NCI-H2196 treated with DMSO at 0.1 percent for 48 hours (cell line): ENCODE results near the gene STMN1.

Experiments used
- DNase-seq: peaks from one replicate; lab custom pipeline; 2025; ENCODE audit not compliant: unreplicated experiment; lab: John Stamatoyannopoulos, UW

Gene STMN1

DNA sequence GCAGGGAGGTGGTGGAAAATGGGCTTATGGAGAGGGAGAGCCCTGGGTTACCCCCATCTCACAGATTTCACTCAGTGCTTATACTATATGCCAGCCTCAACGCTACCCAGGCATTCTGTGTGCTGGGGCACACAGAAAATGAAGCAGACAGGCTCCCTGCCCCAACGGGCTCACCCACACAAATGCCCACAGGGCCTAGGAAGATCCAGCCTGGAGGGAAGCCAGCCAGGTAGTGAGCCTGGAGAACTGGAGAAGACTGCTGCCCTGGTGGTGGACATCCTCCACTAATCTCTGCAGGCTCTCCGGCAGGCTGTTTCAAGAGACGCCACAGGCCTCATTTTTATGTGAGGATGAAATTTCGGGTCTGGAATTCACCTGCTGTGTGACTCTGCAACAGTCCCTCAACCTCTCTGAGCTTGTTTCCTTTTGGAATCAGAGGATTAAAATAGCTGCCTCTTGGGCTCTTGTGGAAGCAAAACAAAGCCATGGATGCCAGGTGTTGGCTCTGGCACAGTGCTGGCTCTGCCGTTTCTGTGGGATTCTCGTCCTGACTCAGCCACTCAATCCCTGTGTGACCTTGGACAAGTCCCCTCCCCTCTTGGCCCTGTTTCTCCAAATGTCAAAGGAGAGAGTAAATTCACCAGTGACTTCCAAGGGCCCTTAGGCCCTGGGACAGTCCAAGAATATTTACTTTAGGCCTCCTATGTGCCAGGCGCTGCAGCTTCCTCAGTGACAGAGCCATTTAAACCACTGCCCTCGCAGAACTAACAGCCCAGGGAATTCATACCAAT, 34.3 kb downstream of the STMN1 start:
- DNase-seq = no peak

- DNase-seq = no peak
Measured at GRCh38 chr1:25871086-25871703, 35.0 kb downstream of the STMN1 start.

- DNase-seq = no peak
Measured at GRCh38 chr1:25870614-25871013, 35.6 kb downstream of the STMN1 start.

- DNase-seq = no peak
Measured at GRCh38 chr1:25869909-25870606, 36.2 kb downstream of the STMN1 start.

DNA sequence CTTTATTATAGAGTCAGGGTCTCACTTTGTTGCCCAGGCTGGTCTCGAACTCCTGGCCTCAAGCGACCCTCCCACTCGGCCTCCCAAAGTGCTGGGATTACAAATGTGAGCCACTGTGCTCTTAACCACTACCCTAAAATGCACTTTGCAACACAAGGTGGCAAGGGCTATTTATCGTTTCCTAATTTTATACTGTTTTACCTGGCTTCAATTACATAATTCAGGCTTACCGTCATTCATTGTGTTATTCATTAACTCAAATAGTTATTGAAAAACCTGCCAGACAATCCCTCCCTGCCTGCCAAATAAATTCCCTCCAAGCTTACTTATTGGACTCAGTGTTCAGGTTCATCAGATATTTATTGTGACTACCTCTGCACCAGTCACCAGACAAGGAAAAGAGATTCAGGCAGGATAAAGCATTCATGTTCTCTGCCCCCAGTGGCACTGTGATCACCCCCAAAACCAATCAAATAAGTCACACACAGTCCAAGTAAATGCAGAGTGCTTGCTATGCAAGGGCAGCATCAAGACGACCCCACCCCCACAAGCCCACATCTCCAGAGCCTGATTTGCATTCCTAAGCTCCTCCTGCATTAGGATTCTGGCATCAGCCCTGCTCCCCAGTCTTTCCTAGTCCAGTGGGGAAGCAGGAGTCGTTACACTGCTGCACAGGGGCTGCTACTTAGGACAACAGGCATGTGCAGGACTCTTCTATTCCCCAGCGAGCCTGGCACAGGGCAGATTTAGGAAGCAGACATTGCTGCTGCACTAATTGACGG, 38.8 kb downstream of the STMN1 start:
- no peak for DNase-seq

- no peak for DNase-seq
Measured at GRCh38 chr1:25866288-25866687, 39.9 kb downstream of the STMN1 start.

GRCh38 chr1:25864434-25864833, 41.8 kb downstream of the STMN1 start:
- DNase-seq = no peak

DNA sequence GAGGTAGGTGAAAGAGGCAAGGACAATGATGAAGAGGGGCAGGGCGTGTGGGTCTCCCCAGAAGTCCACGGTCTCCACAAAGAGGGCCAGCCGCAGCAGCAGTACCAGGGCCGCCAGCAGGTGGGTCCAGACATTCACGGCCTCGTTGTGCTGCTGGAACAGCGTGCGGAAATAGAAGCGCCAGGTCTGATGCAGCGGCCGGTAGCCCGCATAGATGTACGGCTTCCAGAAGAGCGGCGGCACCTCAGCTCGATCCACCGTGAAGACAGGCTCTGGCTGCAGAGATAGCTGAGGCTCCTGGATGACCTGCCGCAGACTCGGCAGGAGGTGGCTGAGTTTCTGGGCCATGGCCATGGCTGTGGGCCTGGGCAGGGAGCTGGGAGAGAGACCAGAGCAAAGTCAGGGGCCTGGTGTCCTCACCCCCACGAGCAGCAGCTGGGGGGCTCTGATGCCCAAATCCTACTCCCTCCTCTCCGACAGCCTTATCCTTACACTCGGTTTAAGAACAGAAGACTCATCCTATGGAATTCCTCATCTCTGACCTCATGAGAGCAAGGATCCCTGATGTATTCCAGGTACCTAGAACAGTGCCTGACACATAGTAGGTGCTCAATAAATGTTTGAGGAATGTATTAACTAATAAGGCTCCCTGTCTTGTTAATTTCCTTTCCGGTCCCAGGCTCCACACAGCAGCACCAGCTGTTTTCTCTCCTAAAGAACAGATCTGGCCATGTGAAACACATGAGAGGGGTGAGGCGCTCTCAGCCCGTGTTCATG, 42.5 kb downstream of the STMN1 start:
- DNase-seq = no peak

DNA sequence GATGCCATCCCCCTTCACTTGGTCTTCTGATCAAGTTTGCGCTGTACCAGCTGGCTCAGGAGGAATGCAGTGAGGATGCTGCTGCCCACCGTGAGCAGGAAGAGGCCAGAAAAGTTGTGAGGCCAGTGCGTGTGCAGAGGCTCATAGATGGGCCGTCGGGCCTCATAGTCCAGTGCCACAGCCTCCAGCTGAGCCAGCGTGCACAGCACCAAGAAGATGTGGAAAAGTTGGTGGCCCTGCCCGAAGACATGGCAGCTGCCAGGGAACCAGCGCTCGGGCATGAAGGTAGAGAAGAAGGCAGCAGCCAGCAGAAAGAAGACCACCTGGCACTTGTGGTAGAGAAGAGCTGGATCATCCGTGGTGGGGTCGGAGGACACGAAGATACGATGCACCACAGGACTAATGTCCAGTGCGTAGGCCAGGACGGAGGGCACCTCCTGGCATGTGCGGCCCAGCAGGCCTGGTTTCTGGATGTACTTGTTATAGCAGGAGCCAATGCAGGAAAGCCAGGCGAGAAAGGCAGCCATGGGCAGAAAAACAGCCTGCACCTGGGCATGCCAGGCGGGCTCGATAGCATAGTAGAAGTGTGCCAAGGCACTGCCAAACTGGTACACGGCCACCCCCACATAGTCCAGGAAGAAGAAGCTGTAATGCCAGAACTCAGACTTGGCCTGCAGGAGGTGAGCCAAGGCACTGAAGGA, 43.3 kb downstream of the STMN1 start:
- DNase-seq = no peak

DNA sequence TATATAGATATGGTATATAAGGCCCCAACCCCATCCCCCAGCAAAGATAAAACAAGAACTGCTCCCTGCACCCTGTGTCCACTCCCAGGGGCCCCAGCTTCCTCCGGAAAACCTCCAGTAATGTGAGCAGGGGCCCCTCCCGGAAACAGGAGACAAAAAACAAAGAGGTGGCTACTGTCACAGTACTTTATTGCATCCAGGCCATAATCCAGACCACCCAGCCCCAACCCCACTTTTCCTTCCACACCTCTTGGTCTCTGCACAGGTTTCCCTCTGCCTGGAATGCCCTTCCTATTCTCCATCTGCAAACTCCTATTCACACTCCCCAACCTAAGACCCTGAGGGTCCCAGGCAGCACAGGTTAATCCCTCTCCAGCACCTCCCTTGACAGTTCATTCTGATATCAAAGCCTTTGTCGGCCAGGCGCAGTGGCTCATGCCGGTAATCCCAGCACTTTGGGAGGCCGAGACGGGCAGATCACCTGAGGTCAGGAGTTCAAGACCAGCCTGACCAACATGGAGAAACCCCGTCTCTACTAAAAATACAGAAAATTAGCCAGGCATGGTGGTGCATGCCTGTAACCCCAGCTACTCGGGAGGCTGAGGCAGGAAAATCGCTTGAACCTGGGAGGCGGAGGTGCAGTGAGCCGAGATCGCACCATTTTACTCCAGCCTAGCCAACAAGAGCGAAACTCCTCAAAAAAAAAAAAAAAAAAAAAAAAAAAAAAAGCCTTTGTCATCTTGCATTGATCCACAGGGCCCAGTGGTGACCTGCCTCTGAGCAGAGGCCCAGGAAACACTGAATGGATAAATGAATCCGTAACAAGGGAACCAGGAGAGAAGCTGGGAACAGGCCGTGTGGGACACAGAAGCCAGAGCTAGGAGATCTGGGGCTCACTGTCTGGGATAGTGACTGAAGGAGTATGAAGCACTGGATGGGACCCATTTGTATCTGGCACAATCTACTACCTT, 44.6 kb downstream of the STMN1 start:
- no peak for DNase-seq

DNA sequence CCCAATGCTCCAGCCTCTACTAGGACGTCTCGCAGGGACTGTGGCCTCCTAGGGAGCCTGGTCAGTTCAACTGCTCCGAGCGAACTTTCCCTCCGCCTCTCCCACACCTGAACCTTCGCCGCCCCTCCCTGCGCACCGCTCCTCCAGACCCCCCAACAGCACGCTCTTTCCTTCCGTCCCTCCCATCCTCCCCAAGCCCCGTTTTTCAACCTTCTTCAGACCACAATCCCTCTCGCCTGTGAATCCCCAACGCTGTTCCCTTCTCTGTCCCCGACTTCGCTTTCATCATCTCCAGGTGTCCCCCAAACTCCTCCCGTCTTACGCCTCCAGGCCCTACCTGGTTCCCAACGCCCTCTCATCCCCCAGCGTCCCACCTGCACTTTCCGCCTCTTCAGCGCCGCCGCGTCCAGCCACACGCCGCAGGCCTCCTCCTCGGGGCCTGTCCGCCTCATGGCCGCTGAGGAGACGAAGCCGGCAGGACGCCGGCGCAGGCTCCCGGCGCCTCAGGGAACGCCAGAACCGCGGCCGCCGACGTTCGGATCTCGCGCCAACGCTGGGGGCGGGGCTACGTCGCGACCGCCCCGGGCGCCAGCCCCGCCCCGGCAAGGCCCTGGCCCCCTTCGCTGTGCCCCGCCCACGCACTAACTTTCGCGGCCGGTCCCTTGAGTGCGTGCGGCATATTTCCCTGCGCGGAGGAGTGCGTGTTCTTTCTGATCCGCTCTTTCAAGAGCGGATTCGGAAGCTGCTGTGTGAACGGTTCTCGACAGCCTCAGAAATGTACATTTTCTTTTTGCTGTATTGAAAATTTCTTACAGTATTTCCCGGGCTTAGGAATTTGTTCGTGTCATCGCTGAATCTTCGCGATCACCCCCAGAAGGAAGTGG, 47.1 kb downstream of the STMN1 start, which contains the start of gene AUNIP:
Gene AUNIP, minus strand, starts transcription at position 552 of the 884 bp plus-strand sequence. Its CDS starts 100 bp downstream, at position 452.
- DNase-seq = peak; percentile 77

- no peak for DNase-seq
Measured at GRCh38 chr1:25858494-25858893, 47.7 kb downstream of the STMN1 start.

- no peak for DNase-seq
Measured at GRCh38 chr1:25856856-25857255, 49.4 kb downstream of the STMN1 start.

DNA sequence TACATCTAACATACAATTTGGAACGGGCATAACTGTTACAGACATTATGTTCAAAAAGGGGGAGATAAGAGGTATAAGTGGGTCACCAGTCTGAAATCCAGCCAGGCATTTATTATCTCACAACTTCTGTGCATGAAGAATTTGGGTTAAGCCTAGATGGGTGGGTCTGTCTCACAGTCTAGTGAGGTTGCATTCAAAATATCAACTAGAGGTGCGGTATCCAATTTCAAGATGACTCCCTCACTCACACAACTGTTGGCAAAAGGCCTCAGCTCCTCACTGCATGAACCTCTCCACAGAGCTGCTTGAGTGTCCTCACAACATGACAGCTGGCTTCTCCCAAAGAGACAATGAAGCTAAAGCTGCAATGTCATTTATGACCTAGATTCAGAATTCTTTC, 51.7 kb downstream of the STMN1 start:
- peak; percentile 47 for DNase-seq
